ENCODE measurements around the gene ZGPAT. TPM values are rescaled to one million over a fixed set of nuclear protein-coding genes. Genes with fewer than 3 reads are reported as not detected.
A peak's percentile ranks its signal among the peaks of the same experiment; 100 is the strongest.

Gene ZGPAT
- total and polyA plus RNA-seq, 2 of the 13 experiments (the other 11 are each of a cell fraction or from before 2014, with no cell fraction given), result 23.0 to 41.9 TPM

GRCh38 chr20:63753381-63753780 lies 45.5 kb downstream of the ZGPAT start (continued):
- TF ChIP-seq, protein P1, sequence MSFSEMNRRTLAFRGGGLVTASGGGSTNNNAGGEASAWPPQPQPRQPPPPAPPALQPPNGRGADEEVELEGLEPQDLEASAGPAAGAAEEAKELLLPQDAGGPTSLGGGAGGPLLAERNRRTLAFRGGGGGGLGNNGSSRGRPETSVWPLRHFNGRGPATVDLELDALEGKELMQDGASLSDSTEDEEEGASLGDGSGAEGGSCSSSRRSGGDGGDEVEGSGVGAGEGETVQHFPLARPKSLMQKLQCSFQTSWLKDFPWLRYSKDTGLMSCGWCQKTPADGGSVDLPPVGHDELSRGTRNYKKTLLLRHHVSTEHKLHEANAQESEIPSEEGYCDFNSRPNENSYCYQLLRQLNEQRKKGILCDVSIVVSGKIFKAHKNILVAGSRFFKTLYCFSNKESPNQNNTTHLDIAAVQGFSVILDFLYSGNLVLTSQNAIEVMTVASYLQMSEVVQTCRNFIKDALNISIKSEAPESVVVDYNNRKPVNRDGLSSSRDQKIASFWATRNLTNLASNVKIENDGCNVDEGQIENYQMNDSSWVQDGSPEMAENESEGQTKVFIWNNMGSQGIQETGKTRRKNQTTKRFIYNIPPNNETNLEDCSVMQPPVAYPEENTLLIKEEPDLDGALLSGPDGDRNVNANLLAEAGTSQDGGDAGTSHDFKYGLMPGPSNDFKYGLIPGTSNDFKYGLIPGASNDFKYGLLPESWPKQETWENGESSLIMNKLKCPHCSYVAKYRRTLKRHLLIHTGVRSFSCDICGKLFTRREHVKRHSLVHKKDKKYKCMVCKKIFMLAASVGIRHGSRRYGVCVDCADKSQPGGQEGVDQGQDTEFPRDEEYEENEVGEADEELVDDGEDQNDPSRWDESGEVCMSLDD (CRISPR knock-in tag; IDR thresholded peaks at IDR 0.05; ENCODE audit: borderline replicate concordance), result no peak
- no peak for TF ChIP-seq ASH2L (IDR thresholded peaks at IDR 0.05; ENCODE audit: insufficient read length, low read depth, low read length)

- Histone ChIP-seq H3K4me3 (replicated peaks in 1 of 3; ENCODE audit: insufficient read depth in 1 of 3, low read depth in 2 of 3, low read length in 3 of 3) (no peak overlapping the region), H4K20me1 (ENCODE audit: insufficient read depth, low read length) (no peaks in the 10 kb centered on the region), H3K4me2 (ENCODE audit: low read depth, low read length) (no peak overlapping the region), H3K79me2 (ENCODE audit: insufficient read depth, low read length) (no peaks in the 10 kb centered on the region), H3K9me3 (ENCODE audit: low read length) (no peaks in the 10 kb centered on the region), H3K4me1 (ENCODE audit: insufficient read depth, low read length) (peaks cover 36% of the 10 kb centered on the region), H3K36me3 (replicated peaks in 1 of 2; ENCODE audit: control insufficient read depth in 1 of 2, insufficient read depth in 2 of 2, low read length in 2 of 2) (no peaks in the 10 kb centered on the region), H3K27me3 (ENCODE audit: control insufficient read depth in 1 of 2, insufficient read depth in 2 of 2, low read length in 2 of 2) (peaks cover 0 to 3% of the 10 kb centered on the region in 2 experiments; a peak in 1 of 5 replicates), H3K9ac (ENCODE audit: insufficient read depth, low read depth, low read length) (no peak overlapping the region), H3K27ac (ENCODE audit: extremely low read length, insufficient read depth, low read length) (no peak overlapping the region), H2AFZ (ENCODE audit: low read length) (no peak overlapping the region)
- no peak for ATAC-seq
- intact Hi-C loops (cut with micrococcal nuclease; ENCODE audit: unreplicated experiment) (no loop called here), in situ Hi-C loops (cut with HindIII; ENCODE audit: extremely low pct_ligation_motif_present, low pct_unique_long_range_greater_than_20kb) (no loop called here)
- no peak for DNase-seq (ENCODE audit: low spot score)
- no TSS peak for BruUV-seq (replicated peaks)
- CTCF ChIA-PET (ENCODE audit: low intra/inter-chr PET ratio, low total read pairs), result no interaction called here
- no peak for FAIRE-seq
- 85% methylated on average over 16 of the region's 16 CpGs for WGBS (ENCODE audit: low lambda C conversion rate)
- POLR2A ChIA-PET, result no interaction called here
- TF ChIP-seq NFKB2 (CRISPR knock-in tag; IDR thresholded peaks at IDR 0.05; ENCODE audit: borderline replicate concordance) (no peak), ZNF484 (CRISPR knock-in tag; IDR thresholded peaks at IDR 0.05; ENCODE audit: borderline replicate concordance, low read depth) (no peak), SALL1 (CRISPR knock-in tag; IDR thresholded peaks at IDR 0.05) (no peak), CHCHD3 (CRISPR knock-in tag; IDR thresholded peaks at IDR 0.05) (no peak), ZNF605 (CRISPR knock-in tag; IDR thresholded peaks at IDR 0.05) (0 out of 2 replicates have a peak, but pooled peaks have one; percentile 20), ZNF44 (CRISPR knock-in tag; IDR thresholded peaks at IDR 0.05) (no peak), ZNF687 (CRISPR knock-in tag; IDR thresholded peaks at IDR 0.05) (peak; percentile 10; the same call in 1 of the 2 replicates), ZNF34 (CRISPR knock-in tag; IDR thresholded peaks at IDR 0.05; ENCODE audit: borderline replicate concordance) (no peak), NRL (CRISPR knock-in tag; IDR thresholded peaks at IDR 0.05; ENCODE audit: borderline replicate concordance) (no peak)
- TF ChIP-seq, protein P2, sequence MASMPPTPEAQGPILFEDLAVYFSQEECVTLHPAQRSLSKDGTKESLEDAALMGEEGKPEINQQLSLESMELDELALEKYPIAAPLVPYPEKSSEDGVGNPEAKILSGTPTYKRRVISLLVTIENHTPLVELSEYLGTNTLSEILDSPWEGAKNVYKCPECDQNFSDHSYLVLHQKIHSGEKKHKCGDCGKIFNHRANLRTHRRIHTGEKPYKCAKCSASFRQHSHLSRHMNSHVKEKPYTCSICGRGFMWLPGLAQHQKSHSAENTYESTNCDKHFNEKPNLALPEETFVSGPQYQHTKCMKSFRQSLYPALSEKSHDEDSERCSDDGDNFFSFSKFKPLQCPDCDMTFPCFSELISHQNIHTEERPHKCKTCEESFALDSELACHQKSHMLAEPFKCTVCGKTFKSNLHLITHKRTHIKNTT (CRISPR knock-in tag; IDR thresholded peaks at IDR 0.05), result no peak
- TF ChIP-seq, protein P3, sequence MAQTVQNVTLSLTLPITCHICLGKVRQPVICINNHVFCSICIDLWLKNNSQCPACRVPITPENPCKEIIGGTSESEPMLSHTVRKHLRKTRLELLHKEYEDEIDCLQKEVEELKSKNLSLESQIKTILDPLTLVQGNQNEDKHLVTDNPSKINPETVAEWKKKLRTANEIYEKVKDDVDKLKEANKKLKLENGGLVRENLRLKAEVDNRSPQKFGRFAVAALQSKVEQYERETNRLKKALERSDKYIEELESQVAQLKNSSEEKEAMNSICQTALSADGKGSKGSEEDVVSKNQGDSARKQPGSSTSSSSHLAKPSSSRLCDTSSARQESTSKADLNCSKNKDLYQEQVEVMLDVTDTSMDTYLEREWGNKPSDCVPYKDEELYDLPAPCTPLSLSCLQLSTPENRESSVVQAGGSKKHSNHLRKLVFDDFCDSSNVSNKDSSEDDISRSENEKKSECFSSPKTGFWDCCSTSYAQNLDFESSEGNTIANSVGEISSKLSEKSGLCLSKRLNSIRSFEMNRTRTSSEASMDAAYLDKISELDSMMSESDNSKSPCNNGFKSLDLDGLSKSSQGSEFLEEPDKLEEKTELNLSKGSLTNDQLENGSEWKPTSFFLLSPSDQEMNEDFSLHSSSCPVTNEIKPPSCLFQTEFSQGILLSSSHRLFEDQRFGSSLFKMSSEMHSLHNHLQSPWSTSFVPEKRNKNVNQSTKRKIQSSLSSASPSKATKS (CRISPR knock-in tag; IDR thresholded peaks at IDR 0.05), result no peak
Observed at GRCh38 chr20:63754008-63754407, 46.2 kb downstream of the ZGPAT start.
